CMK (cell line): ENCODE results near the gene SPAG9.
A peak's percentile ranks its signal among the peaks of the same experiment; 100 is the strongest.
"Not testable (repeated sequence)": the region's sequence is repeated elsewhere in the genome, so short reads cannot be mapped to it uniquely, and the experiment has no call there.

Experiments used
- DNase-seq: peaks from one replicate; pipeline ENCODE4 v3.0.0-alpha.2; 2010; ENCODE audit warnings: low read depth

The SPAG9 gene

DNA sequence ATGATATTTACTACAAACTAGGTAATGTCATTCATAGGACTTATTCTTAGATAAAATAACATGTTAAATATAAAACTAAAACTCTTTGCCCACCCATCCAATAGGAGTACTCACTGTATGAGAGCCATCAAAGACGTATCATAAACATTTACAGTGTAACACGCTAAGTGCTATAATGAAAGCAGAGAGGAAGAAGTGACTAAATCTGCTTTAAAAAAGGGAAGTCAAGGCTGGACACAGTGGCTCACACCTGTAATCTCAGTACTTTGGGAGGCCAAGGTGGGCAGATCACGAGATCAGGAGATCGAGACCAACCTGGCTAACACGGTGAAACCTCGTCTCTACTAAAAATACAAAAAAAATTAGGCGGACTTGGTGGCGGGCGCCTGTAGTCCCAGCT, 32.4 kb downstream of the SPAG9 start:
- DNase-seq: no peak

DNA sequence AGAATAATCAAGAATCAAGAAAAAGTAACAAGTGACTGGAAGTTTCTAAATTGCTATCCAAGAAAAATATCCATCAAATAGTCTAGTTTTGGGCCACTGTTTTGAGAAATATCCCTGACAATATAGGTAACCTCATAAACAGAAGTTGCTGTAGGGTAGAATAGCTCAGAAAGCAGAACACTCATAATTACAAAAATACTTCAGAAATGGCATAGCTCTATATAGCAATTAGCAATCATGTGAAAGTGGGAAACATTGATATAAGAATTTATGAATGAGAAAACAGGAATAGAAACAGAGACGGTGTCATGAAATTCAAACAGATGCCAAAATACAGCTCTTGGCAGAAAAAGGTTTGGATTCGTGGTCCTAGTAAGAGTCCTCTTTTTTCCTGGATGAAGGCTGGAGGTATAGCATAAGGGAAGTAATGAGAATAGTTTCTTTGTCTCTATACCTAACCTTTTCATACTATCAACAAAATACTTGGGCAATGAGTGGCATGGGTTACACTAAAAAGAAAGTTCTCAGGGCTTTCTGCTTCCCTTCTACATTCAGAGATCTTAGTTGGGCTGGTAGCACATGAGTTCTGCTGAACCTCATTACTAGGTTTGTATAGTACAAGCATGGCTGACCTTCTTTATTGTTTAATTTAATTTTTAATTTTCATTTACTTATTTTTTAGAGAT, 33.5 kb downstream of the SPAG9 start:
- no peak for DNase-seq

DNA sequence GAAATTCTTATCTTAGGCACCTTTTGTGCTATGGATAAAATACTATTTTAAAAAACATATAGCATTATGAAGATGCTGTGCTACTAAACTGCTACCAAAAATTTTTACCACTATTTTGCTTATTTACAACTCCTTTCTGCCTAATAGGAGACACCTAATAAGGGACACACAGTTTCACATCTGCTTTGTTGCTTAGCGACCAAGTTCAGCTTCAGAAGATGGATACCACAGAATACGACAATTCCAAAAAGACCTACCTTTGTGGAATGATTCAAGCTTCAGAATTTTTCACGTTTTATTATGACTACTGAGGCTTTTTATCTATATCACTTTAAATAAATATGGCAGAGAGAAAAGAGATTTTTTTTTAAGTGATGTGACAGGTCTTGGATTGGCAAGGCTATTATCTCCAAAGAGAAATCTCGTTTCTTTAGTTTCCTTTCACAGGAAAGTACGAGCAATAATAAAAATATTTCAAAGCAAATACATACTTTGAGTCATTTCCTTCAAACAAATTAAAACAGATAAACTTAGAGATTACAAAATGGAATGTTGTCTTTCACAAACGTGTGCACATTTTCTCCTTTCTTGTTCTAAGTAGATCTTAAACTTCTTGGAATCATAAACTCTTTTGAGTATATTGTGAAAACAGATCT, 35.4 kb downstream of the SPAG9 start:
- no peak for DNase-seq

DNA sequence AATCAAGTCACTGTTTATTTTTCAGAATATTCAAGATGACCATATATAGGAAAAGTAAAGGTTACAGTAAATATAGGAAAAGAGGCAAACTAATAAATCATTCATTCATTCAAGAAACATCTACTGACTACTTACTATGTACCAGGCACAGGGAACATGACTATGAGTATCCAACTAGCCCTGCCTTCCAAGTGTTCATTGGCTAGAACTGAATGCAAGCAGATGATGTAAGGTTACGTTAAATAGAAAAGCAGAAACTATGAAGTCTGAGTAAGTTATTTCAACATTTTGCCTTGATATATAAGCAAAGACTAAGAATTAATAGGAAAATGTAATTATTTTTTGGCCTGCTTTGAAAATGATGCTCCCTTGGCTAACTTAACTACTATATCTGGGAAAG, 36.7 kb downstream of the SPAG9 start:
- no peak for DNase-seq

DNA sequence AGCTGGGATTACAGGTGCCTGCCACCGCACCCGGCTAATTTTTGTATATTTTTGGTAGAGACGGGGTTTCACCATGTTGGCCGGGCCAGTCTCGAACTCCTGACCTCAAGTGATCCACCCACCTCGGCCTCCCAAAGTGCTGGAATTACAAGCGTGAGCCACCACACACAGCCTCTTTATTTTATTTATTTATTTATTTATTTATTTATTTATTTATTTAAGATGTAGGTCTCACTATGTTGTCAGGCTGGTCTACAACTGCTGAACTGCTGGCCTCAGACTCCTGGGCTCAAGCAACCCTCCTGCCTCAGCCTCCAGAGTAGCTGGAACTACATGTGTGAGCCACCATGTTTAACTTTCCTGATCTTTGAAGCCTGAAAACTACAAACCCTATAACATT, 37.3 kb downstream of the SPAG9 start:
- DNase-seq: not testable (repeated sequence)

DNA sequence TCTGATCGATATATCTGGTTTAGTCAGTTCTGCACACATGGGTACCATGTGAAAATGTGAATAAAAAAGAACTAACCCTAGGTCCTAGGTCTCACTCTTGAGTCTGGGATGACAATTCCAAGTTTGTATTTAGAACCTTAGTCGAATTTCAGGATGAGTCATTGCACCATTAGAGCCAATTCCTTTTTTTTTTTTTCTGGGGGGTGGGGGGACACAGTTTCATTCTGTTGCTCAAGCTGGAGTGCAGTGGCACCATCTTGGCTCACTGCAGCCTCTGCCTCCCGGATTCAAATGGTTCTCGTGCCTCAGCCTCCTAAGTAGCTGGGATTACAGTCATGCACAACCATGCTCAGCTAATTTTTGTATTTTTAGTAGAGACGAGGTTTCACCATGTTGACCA, 41.6 kb downstream of the SPAG9 start:
- no peak for DNase-seq

DNA sequence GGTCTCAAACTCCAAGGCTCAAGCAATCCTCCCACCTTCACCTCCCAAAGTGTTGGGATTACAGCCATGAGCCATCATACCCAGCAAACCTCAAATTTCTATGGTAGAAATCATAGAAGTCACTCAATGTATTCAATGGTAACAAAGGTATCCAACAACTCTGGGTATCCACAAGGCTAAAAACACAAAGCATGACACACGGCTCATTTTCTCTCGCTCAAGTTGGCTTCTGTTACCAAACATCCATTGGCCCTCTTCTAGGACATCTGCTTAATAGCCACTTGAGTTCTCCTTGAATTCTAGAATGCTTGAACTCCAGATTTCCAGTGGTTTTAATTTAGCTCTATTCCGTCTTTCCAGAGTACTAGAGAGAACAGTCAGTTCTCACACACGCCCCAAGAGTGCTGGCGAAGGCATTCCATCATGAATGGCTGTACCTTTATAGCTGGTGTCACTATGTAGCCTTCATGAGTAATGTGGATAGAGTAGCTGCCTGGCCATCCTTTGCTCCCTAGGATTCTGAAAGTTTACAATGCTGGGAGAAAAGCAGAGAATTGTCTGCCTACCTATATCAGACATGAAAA, 42.6 kb downstream of the SPAG9 start:
- DNase-seq: no peak

DNA sequence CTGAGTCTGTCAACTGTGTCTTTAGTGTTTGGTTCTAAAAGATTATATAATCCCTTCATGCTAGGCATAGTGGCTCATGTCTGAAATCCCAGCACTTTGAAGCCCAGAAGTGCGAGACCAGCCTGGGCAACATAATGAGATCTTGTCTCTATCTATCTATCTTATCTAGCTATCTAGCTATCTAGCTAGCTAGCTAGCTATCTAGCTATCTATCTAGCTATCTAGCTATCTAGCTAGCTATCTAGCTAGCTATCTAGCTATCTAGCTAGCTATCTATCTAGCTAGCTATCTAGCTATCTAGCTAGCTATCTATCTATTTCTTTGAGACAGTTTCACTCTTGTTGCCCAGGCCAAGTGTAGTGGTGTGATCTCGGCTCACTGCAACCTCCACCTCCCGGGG, 43.8 kb downstream of the SPAG9 start:
- no peak for DNase-seq

DNA sequence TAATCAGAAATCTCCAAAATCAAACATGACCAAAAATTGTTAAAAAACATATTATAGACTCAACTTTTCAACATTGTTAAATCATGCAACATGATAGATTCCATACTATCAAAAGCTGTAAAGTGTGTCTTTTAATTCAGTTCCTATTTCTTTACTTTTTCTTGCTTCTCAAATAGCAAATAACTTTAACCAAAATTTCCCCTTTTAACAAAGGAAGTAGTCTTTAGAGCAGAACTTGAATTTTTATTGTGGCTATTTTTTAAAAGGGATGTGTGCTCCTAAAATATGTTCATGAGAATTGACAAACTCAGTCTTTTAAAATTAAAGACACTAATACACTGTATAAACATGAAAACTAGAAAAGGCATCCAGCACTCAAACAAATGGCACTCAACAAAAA, 49.1 kb downstream of the SPAG9 start:
- no peak for DNase-seq

DNA sequence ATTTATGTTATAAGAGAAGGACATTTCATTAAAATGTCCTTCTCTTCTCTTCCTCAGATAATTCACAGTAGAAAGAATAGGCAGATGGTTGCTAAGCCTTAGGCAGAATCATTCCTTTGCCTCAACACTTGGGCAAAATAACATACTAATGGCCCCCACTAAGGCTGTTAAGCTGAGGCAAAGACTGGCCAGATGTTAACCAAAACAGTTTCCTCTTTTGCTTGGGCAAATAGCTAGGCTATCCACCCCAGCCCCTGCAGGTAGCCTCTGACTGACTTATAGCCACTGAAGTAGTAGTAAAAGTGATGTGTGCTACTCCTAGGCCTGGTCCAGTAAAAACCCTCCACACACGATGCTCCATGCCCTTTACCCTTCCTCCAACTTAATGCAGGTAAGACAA, 55.2 kb downstream of the SPAG9 start:
- DNase-seq: no peak

DNA sequence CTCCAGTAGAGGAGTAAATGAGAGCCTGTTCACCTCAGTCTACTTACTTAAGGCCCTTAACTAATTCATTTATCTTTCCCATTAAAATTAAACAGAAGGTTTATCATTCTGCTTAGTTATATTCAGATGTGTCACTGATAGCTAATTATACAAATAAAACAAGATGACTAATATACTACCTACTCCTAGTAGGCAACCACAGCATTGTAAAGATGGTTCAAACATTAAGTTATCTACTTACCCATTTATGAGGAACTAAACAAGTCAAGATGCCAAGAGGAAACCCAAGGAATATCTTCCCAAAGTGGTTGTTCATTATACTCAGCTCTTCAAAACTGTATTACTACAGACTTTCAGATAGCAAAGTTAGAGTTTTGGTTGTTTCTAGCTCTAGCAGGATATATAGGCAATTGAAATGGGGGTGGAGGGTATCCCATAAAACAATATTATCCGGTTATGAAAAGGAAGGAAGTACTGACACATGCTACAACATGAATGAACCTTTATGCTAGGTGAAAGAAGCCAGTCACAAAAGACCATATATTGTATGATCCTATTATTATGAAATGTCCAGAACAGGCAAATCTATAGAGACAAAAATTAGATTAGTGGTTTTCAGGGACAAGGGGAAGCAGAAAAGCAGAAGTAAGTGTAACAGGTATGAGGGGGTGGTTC, 56.5 kb downstream of the SPAG9 start:
- no peak for DNase-seq

DNA sequence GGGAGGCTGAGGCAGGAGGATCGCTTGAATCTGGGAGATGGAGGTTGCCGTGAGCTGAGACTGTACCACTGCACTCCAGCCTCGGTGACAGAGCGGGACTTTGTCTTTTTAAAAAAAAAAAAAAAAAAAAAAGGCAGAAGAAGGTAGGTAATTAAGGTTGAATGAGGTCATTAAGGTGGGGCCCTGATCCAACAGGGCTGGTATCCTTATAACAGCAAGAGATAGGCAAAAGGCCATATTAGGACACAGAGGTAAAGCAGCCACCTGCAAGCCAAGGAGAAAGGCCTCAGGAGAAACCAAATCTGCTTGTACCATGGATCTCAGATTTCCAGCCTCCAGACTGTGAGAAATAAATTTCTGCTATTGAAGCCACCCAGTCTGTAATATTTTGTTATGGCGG, 60.3 kb downstream of the SPAG9 start:
- no peak for DNase-seq

DNA sequence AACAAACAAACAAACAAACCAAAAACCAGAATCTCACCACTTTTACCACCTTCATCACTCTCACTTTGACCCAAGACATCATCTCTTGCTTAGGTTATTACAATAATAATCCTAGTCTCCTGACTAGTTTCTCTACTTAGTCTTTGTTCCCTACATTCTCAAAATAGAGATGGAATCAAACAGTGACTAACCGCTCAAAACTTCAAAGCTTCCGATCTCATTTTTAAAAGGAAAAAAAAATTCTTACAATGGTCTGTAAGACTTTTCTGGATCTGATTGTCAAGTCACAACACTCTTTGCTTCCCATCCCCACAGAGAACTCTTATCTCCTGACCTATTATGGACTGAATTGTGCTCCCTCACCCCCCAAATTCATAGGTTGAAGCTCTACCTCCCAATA, 60.9 kb downstream of the SPAG9 start:
- no peak for DNase-seq

DNA sequence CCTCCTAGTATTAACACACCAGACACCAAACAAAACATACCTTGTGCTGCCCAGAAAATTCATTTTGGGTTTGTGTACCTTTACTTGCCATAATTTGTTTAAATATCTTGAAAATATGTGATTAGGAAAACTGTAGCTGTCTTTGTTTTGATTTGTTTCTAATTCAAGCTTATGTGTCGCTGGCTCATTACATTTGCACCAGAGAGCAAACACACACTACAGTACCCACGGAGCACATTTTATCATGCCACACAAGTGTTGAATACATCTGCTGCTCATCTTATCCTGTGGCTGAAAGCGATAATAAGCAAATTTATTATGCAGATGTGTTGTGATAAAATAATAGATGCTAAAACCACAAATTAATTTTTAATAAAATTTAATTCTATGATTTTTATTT, 63.1 kb downstream of the SPAG9 start:
- no peak for DNase-seq

DNA sequence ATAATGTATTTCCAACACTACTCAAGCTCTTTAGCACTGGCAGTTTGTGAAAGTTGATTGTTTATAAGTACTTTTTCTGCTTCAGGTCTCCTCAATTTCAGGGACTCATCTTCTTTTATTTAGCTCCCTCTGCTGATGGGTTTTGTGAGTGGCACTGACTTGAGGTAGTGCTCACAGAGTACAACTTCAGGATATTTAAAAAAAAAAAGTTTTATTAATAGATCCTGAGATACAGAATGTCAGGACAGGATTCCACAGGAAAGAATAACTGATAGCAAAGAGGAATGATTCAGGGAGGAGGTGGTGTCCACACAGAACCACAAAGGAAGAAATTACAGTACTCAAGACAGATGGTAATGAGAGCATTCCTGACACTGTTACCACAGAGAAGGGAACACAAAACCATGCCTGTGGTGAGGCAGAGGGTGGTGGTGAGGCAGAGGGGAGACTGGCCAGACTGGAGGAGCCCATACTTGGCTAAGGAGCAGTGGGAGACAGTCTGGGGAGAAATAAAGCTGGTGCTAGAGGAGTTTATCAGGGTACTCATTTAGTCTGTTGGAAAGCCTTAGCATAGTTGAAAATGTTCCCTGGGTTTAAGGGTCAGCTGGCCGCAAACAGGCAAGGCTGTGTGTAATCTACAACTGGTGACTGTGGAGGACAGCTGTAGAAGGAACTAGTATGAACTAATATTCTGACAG, 63.7 kb downstream of the SPAG9 start:
- DNase-seq: peak; percentile 14

DNA sequence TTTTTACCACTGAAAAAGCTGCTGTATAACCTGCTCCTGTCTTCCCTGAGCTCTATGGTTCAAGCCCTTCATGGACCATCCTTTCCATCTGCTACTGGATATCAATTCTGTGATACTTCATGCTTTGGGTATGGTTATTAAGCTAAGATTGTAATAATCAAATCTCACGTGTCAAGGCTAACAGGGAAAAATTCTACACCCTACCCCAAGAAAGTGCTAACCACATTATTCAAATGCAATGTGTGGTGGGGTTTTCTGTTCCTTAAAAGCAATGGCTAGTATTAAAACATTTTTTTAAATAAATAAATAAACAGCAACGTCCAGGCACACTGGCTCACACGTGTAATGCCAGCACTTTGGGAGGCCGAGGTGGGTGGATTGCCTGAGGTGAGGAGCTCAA, 65.9 kb downstream of the SPAG9 start:
- DNase-seq: no peak

DNA sequence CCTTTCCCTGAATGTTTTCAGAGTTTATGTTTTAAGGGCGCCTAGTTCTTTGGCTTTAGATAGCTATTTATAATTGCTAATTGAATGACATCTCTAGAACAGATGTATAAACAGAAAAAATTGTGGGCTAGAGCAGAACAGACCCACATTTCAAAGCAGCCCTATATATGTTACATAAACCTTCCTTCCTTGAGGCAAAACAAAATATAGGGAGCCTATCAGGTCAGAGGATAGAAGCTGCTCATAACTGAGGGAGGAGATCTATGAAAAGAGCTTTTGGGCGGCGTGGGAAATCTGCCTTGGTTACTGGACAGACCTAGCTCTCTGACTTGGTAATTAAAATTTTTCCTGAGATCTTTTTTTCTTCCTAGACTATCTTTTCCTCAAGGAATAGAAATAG, 68.4 kb downstream of the SPAG9 start:
- DNase-seq: no peak

DNA sequence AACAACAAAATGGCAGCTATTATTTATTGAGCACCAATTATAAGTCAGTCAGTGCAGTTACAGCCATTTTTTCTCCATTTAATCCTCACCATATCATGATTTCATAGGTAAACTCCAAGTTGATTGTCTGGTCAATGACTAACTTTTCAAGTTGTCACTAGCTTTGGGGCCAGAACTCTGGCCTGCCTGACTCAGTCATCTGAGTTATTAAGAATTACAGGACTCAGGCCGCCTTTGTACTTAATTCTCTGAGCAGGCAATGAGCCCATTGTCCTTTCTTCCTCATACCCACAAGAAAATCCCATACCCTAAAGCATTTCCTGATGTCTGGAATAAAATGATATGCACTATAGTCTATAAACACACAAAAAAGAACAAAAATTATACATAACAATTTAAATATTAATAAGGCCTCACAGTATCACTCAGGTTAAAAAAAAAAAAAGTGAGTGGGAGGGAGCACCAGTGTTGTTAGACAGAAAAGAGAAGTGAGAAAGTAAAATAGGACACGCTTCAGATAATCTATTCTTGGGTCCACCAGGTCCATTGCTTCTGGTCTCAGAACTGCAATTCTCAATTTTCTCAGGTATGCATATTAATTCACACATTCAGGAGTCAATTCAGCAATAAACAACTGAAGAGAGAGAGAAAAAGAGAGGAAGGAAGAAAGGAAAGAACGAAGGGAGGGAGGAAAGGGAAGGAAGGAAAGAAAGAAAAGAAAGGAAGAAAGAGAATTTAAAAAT, 70.2 kb downstream of the SPAG9 start:
- DNase-seq: no peak

DNA sequence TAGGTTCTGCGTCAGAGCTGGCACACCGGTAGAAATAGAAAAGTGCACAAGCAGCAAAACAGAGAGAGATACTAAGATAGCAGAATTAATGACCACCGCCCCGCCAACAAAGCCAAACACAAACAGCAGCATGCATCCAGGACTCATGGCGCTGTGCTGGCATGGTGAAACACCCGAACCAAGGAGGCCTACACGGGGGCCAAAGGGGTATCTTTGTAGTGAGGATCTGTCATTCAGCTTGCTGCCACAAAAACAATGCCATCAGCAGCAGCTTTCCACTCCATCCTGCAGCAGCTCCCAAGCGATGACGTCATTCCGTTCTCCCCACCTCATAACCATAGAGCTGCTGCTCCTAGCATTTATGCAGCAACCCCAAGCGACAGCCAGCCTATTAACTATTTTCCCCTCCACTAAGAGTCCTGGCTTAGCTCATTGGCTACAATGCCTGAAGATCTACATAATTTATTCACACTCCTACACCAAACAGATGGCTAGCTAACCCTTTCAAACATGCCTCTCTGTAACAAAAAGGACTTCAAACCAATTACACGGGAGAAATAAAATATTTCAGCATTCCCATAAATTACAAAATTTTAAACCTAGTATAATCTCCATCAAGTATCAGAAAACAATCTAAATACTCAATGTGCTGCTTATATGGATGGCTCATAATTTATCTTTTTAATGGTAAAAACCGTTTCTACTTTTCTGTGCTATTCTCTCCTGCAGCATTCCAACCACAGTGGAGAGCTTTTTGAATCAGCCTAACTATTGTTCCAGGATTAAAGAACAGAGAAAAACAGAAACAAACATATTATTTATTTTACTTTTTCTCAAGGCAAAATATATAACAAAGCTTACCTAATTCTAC, 73.9 kb downstream of the SPAG9 start:
- DNase-seq: no peak

DNA sequence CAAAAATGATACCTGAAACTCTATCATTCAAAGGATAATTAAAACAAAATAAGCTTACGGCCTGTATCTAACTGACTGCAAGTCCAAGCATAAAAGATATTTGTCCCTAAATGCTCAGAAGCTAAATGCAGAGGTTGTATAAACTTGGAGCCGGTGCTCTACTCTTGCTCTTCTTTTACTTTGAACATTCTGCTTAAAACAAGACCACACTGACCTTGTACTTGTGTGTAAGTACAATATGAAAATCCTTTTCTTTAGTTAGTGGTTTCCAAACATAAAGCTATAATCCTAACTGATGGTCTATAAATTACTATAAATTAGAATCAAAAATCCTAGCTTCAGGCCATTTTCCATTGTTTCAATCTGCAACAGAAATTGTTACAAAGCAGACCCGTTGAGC, 74.6 kb downstream of the SPAG9 start:
- DNase-seq: no peak

DNA sequence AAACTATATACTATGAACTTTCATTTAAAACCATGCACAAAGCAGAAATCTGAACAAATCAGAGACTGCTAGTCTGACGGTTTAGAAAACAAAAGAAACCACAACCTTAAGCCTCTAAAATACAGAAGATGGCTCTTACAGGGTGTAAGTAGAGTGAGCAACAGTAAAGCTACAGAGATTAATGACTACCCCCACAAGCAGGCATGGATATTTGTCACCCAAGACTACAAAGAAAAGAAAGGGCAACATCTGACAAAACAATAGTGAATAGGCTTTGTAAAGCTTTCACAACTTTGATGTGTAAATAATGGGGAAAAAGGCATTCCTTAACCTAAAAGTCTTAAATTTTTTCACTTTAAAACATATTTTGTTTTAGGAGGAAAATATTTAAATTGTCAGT, 75.0 kb downstream of the SPAG9 start:
- DNase-seq: no peak
